Breast epithelium (tissue), 3 donors: ENCODE measurements around the gene MAST4.

Experiments
- CTCF ChIP-seq, 3 donors: fragments of 450-650 bp; IDR thresholded peaks; one replicate each; pipeline ENCODE4 v1.5.1; 2016 to 2017; ENCODE audit warnings: antibody characterized with exemption in 3 of 3, mild to moderate bottlenecking in 3 of 3, moderate library complexity in 3 of 3
- POLR2A ChIP-seq: fragments of 450-650 bp; IDR thresholded peaks from one replicate; pipeline ENCODE4 v1.6.1; 2016; ENCODE audit warnings: antibody characterized with exemption, mild to moderate bottlenecking, moderate library complexity

DNA sequence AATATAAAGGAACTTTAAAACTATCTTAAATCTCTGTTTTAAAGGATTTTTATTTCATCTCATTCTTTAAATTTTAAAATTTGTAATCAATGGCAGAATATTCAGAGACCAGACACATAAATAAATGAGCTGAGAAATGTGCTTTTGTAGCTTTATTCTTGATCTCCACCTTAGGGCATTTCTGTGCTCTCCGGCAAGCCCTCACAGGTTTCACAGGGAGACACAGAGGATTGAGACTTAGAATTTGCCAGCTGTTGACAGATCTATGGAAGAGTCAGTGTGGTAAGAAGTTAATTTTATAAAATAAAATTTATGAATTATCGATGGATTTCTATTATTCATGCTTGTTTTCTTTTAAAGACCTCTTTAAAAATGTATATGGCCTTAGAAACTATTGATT lies 393.6 kb downstream of the MAST4 start:
- TF ChIP-seq CTCF (IDR thresholded peaks at IDR 0.05) (no peak), POLR2A (no peak)
